Mesendoderm (in vitro differentiated cells): ENCODE measurements around the gene KIAA2012. TPM values are rescaled to one million over a fixed set of nuclear protein-coding genes. Genes with fewer than 3 reads are reported as not detected.

Experiments used
- DNase-seq: peaks from one replicate; pipeline ENCODE4 v3.0.0; 2013
- H2AK5ac ChIP-seq: 2 replicates; pipeline ENCODE4 v1.6.1; 2013; ENCODE audit warnings: low read length, inconsistent platforms
- H2BK120ac ChIP-seq: 2 replicates; pipeline ENCODE4 v1.6.1; 2013; ENCODE audit warnings: low read depth, mild to moderate bottlenecking, low read length, moderate library complexity, mixed read lengths
- H2BK15ac ChIP-seq: replicated peaks from 2 replicates; pipeline ENCODE4 v1.6.1; 2013; ENCODE audit warnings: low read depth, mild to moderate bottlenecking, moderate library complexity
- H2BK5ac ChIP-seq: 2 replicates; pipeline ENCODE4 v1.6.1; 2013; ENCODE audit warnings: low read length, inconsistent platforms
- H3K18ac ChIP-seq: 2 replicates; pipeline ENCODE4 v1.6.1; 2013; ENCODE audit warnings: mild to moderate bottlenecking, low read length, mixed read lengths
- H3K23ac ChIP-seq: one replicate; pipeline ENCODE4 v1.6.1; 2013; ENCODE audit warnings: low read length
- H3K27ac ChIP-seq: 2 replicates; pipeline ENCODE4 v1.5.1; 2013; ENCODE audit warnings: low read depth, mild to moderate bottlenecking, inconsistent platforms, low read length, moderate library complexity
- H3K27me3 ChIP-seq: 2 replicates; pipeline ENCODE4 v1.6.1; 2013; ENCODE audit warnings: low read length, control low read depth, mild to moderate bottlenecking, inconsistent platforms; ENCODE audit not compliant: insufficient read depth, poor library complexity
- H3K36me3 ChIP-seq: 2 replicates; pipeline ENCODE4 v1.6.1; 2013; ENCODE audit warnings: low read length, inconsistent platforms; ENCODE audit not compliant: control insufficient read depth, insufficient read depth
- H3K4ac ChIP-seq: one replicate; pipeline ENCODE4 v1.6.1; 2013; ENCODE audit warnings: low read depth, mild to moderate bottlenecking, low read length, moderate library complexity
- H3K4me1 ChIP-seq: 2 replicates; pipeline ENCODE4 v1.6.1; 2013; ENCODE audit warnings: low read depth, low read length, inconsistent platforms; ENCODE audit not compliant: control insufficient read depth
- H3K4me2 ChIP-seq: 2 replicates; pipeline ENCODE4 v1.6.1; 2013; ENCODE audit warnings: low read length
- H3K4me3 ChIP-seq: 2 replicates; pipeline ENCODE4 v1.5.1; 2013; ENCODE audit warnings: mild to moderate bottlenecking, low read length
- H3K56ac ChIP-seq: one replicate; pipeline ENCODE4 v1.6.1; 2013; ENCODE audit warnings: low read length
- H3K79me1 ChIP-seq: 2 replicates; pipeline ENCODE4 v1.6.1; 2013; ENCODE audit warnings: low read length, inconsistent platforms
- H3K79me2 ChIP-seq: 2 replicates; pipeline ENCODE4 v1.6.1; 2013; ENCODE audit warnings: mild to moderate bottlenecking, low read length; ENCODE audit not compliant: control insufficient read depth, insufficient read depth
- H3K9ac ChIP-seq: 2 replicates; pipeline ENCODE4 v1.6.1; 2013; ENCODE audit warnings: low read length, inconsistent platforms
- H4K5ac ChIP-seq: one replicate; pipeline ENCODE4 v1.6.1; 2013; ENCODE audit warnings: low read length
- H4K8ac ChIP-seq: one replicate; pipeline ENCODE4 v1.6.1; 2013; ENCODE audit warnings: low read depth, mild to moderate bottlenecking, control low read depth, low read length, moderate library complexity
- WGBS: extraction: QIAGEN DNeasy Blood & Tissue Kit; methylation state at CpG from one replicate; pipeline ENCODE4 v1.1.7; 2013; ENCODE audit warnings: low lambda C conversion rate, missing lambda C conversion rate; ENCODE audit not compliant: insufficient coverage; ENCODE audit errors: extremely low coverage; 5-methylcytosine and 5-hydroxymethylcytosine counted together
- polyA plus RNA-seq, 2 experiments: library from polyadenylated mRNA; stranded (reverse); fragments of 200-250 nt; gene quantifications; one replicate each; pipeline ENCODE4 v1.2.3, GENCODE V29; 2013

KIAA2012 gene
- polyA plus RNA-seq (2013, experiment 1 of 2), result not detected
- polyA plus RNA-seq (2013, experiment 2 of 2), result not detected

DNA sequence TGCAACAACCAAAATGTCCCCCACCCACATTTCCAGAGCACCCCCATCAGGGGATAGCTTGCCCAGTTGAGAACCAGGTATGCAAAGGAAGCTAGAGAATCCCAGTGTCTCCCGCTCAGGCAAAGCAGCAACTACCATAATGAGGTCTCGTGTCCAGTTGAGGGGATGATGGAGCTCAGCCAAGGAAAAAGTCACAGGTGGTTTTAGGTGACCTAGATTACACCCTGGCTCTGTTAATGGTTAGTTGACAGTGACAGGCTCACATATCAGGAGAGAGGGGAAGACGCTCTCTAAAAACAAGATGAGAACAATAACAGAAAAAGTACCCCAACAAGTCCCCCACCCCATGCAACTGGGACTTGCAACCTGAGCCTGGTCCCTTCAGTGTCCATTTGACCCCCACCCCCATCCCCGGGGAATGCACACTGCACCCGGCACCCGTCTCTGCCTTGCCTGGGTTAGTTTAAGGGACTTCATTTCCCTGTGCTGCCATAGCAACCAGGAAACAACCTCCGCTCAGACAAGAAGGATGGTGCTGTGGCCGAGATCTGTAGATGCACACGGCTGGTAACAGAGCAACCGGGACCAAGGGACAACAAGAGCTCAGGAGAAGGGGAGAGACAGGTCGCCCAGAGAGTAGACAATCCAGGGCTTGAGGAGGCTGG lies at the start of gene KIAA2012:
Gene KIAA2012, plus strand, starts transcription at position 519 of the 665 bp plus-strand sequence. CDS start 373 bp downstream, outside the sequence.
- Histone ChIP-seq H2BK5ac (no peak within 1 kb of the TSS), H2BK120ac (no peak within 1 kb of the TSS), H4K5ac (no peak within 1 kb of the TSS), H3K9ac (no peak within 1 kb of the TSS), H3K23ac (no peak within 1 kb of the TSS), H3K4me1 (no peaks in the 10 kb centered on the region), H3K27me3 (no peaks in the 10 kb centered on the region), H2BK15ac (no peak within 1 kb of the TSS), H3K18ac (no peak within 1 kb of the TSS), H3K4ac (no peak within 1 kb of the TSS), H3K4me3 (no peak within 1 kb of the TSS), H3K56ac (no peak within 1 kb of the TSS), H3K27ac (no peak within 1 kb of the TSS), H3K79me2 (no peaks in the 10 kb centered on the region), H4K8ac (no peak within 1 kb of the TSS), H3K79me1 (no peaks in the 10 kb centered on the region), H2AK5ac (no peak within 1 kb of the TSS), H3K4me2 (no peak within 1 kb of the TSS), H3K36me3 (no peaks in the 10 kb centered on the region)
- no CpG with 5 or more reads among the region's 11 CpGs for WGBS
- peak; percentile 82 for DNase-seq

DNA sequence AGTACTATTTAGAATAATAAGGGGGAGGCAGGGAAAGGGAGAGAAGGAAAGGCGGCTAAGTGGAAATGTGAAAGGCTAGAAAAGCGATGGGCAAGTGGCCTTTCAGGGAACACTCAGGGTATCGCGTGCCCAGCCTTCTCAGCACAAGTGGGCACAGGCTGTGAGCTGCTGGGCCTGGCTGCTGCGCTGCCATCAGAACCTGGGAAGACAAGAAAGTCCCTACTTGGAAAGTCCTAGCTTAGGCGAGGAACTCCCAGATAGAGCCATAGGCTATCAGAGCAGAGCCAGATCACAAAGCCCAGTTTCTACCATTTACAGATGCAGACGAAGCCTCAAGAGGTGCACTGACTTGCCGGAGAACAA lies 49.2 kb upstream of the KIAA2012 start:
- Histone ChIP-seq H2BK120ac (peak overlapping the region; percentile 95), H4K8ac (no peak overlapping the region), H2AK5ac (peak overlapping the region; percentile 89), H4K5ac (peak overlapping the region; percentile 47), H3K79me1 (no peaks in the 10 kb centered on the region), H3K4me3 (no peak overlapping the region), H3K36me3 (no peaks in the 10 kb centered on the region), H3K9ac (peak overlapping the region; percentile 51), H3K27ac (peak overlapping the region; percentile 31), H3K4me1 (peaks cover 8% of the 10 kb centered on the region), H3K18ac (peak overlapping the region; percentile 93), H3K4me2 (no peak overlapping the region), H3K27me3 (no peaks in the 10 kb centered on the region), H2BK15ac (no peak overlapping the region), H3K23ac (peak overlapping the region; percentile 74), H3K79me2 (no peaks in the 10 kb centered on the region), H2BK5ac (peak overlapping the region; percentile 74), H3K4ac (no peak overlapping the region), H3K56ac (peak overlapping the region; percentile 86)
- no peak for DNase-seq
- WGBS, result no CpG with 5 or more reads among the region's 8 CpGs

DNA sequence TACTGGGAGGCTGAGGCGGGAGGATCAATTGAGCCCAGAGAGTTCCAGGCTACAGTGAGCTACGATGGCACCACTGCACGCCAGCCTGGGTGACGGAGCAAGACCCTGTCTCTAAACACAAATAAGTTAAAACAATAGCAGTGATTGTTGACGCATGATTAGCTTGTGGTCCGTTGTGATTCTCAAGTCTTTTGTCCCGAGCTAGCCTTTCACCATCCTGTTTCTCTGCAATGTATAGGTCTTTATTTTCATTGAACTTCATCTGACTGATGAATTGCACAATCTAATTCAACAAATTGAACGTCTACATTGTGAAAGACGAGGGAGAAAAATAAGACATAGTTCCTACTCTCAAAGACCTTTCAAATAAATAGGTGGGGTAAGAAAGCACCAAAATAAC lies 48.2 kb upstream of the KIAA2012 start:
- H3K4me1 ChIP-seq, result peaks cover 5% of the 10 kb centered on the region
- H3K27ac ChIP-seq, result no peak overlapping the region
- H4K5ac ChIP-seq, result no peak overlapping the region
- no peak overlapping the region for H3K56ac ChIP-seq
- no peaks in the 10 kb centered on the region for H3K27me3 ChIP-seq
- no peak overlapping the region for H2BK5ac ChIP-seq
- H3K4me3 ChIP-seq, result no peak overlapping the region
- no peak overlapping the region for H2BK15ac ChIP-seq
- WGBS, result no CpG with 5 or more reads among the region's 9 CpGs
- no peak overlapping the region for H3K18ac ChIP-seq
- no peaks in the 10 kb centered on the region for H3K79me1 ChIP-seq
- H3K9ac ChIP-seq, result no peak overlapping the region
- H3K36me3 ChIP-seq, result no peaks in the 10 kb centered on the region
- no peak overlapping the region for H2BK120ac ChIP-seq
- H4K8ac ChIP-seq, result no peak overlapping the region
- no peak overlapping the region for H3K23ac ChIP-seq
- no peak overlapping the region for H3K4me2 ChIP-seq
- H3K4ac ChIP-seq, result no peak overlapping the region
- no peak overlapping the region for H2AK5ac ChIP-seq
- no peaks in the 10 kb centered on the region for H3K79me2 ChIP-seq
- no peak for DNase-seq

DNA sequence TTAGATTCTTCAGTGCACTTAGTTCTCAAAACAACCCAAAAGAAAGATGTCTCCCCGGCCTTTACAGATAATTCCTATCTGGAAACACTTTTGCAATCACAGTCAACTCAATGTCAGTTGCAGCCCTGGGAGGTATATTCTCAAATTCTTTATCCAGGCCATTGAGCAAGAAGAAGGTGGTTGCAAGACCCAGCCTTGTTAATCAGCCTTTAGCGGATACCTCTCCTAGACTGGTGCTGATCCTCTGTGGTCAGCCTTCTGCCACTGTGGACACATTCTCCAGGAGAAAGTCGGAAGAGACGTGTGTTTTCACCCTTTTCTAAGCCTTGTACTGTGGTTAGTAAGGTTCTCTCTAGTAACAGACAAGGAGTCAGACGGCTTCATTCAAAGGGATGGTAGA lies 47.2 kb upstream of the KIAA2012 start:
- H2BK15ac ChIP-seq, result no peak overlapping the region
- H3K23ac ChIP-seq, result no peak overlapping the region
- no peaks in the 10 kb centered on the region for H3K36me3 ChIP-seq
- no peak overlapping the region for H3K4me3 ChIP-seq
- no peak overlapping the region for H3K4me2 ChIP-seq
- no peaks in the 10 kb centered on the region for H3K27me3 ChIP-seq
- H3K4ac ChIP-seq, result no peak overlapping the region
- no peak overlapping the region for H3K18ac ChIP-seq
- H4K8ac ChIP-seq, result no peak overlapping the region
- H3K79me1 ChIP-seq, result no peaks in the 10 kb centered on the region
- H2BK120ac ChIP-seq, result no peak overlapping the region
- no peak overlapping the region for H3K27ac ChIP-seq
- no peak overlapping the region for H3K9ac ChIP-seq
- H2BK5ac ChIP-seq, result no peak overlapping the region
- no CpG with 5 or more reads among the region's 5 CpGs for WGBS
- peaks cover 3% of the 10 kb centered on the region for H3K4me1 ChIP-seq
- H3K79me2 ChIP-seq, result no peaks in the 10 kb centered on the region
- DNase-seq, result no peak
- no peak overlapping the region for H3K56ac ChIP-seq
- H4K5ac ChIP-seq, result no peak overlapping the region
- H2AK5ac ChIP-seq, result no peak overlapping the region

DNA sequence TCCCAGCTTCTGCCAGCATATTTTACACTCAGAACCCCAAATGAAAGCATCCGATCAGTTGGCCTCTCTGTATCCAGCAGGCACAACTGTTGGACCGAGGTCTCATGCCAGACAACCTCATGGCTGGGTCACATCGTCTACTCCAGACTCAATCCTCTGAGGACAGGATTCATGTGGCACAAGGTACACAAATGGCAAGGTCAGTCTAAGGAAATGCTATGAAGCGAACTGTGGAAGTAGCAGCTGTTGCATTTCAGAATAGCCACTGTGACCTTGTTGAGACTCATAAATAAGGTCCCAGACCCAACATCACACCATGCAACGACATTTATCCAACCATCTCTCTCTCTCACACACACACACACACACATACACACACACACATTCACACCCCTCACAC lies 46.5 kb upstream of the KIAA2012 start:
- 100% methylated on average over 1 of the region's 5 CpGs for WGBS
- Histone ChIP-seq H2BK120ac (no peak overlapping the region), H3K79me2 (no peaks in the 10 kb centered on the region)

DNA sequence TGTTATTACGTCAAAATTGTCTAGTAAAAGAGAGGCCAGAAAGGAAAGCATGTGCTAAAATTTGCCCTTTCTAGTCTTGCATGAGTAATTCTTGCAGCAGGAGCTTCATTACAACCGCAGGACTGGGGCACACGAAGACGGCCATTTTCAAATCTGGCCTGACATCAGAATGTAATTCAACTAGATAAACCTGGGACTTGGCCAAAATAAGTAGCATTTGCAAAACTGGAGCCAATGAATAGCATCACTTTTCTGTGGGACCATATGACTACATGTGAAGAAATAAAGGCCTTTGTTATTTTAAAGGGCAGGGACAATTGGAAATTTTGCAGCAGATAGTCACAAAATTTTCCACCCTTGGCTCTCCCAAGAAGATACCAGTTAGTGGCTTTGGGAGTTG lies 42.4 kb upstream of the KIAA2012 start:
- no CpG with 5 or more reads among the region's 4 CpGs for WGBS
- no peak for DNase-seq
- Histone ChIP-seq H3K18ac (no peak overlapping the region), H3K79me1 (no peaks in the 10 kb centered on the region), H3K4me3 (no peak overlapping the region), H4K5ac (no peak overlapping the region), H3K56ac (peak overlapping the region; percentile 10), H3K9ac (no peak overlapping the region), H2BK120ac (no peak overlapping the region), H3K4me1 (no peaks in the 10 kb centered on the region), H3K4me2 (no peak overlapping the region), H2BK5ac (no peak overlapping the region), H2BK15ac (no peak overlapping the region), H3K4ac (no peak overlapping the region), H3K27ac (no peak overlapping the region), H3K23ac (no peak overlapping the region), H3K36me3 (no peaks in the 10 kb centered on the region), H2AK5ac (peak overlapping the region; percentile 46), H4K8ac (no peak overlapping the region), H3K79me2 (peaks cover 16% of the 10 kb centered on the region), H3K27me3 (no peaks in the 10 kb centered on the region)

More for the DNA sequence above, 46.5 kb upstream of the KIAA2012 start:
- Histone ChIP-seq H2AK5ac (no peak overlapping the region), H3K4me2 (no peak overlapping the region), H3K36me3 (no peaks in the 10 kb centered on the region), H3K23ac (no peak overlapping the region), H3K4me1 (peaks cover 3% of the 10 kb centered on the region), H3K56ac (no peak overlapping the region), H2BK5ac (no peak overlapping the region), H3K9ac (no peak overlapping the region), H3K27ac (no peak overlapping the region), H4K5ac (no peak overlapping the region), H4K8ac (no peak overlapping the region), H3K4ac (no peak overlapping the region), H3K27me3 (no peaks in the 10 kb centered on the region), H3K4me3 (no peak overlapping the region), H3K79me1 (no peaks in the 10 kb centered on the region), H3K18ac (no peak overlapping the region), H2BK15ac (no peak overlapping the region)
- no peak for DNase-seq
